Glomerular endothelial cell (primary cell): ENCODE data around the gene MAP2K6. TPM values are rescaled to one million over a fixed set of nuclear protein-coding genes. Genes with fewer than 3 reads are reported as not detected.
"Not testable (repeated sequence)": the region's sequence is repeated elsewhere in the genome, so short reads cannot be mapped to it uniquely, and the experiment has no call there.

Experiments used
- DNase-seq: peaks from one replicate; pipeline ENCODE4 v3.0.0-alpha.2; 2011; ENCODE audit warnings: low read depth, low spot score; ENCODE audit errors: extremely low read depth
- total RNA-seq: library from RNA; depleted of rRNA; stranded (reverse); fragments of >200 nt; gene quantifications from 2 replicates; pipeline ENCODE4 v1.2.3, GENCODE V29; 2015

The MAP2K6 gene
- total RNA-seq, 1 donor from 2014 or later: 8.8 TPM

GRCh38 chr17:69454051-69454450, 39.6 kb downstream of the MAP2K6 start:
- no peak for DNase-seq

- no peak for DNase-seq
Measured at GRCh38 chr17:69455040-69455439, 40.5 kb downstream of the MAP2K6 start.

GRCh38 chr17:69457603-69458002, 43.1 kb downstream of the MAP2K6 start:
- no peak for DNase-seq

GRCh38 chr17:69460963-69461922, 46.7 kb downstream of the MAP2K6 start:
- DNase-seq: no peak

GRCh38 chr17:69461951-69462369, 47.5 kb downstream of the MAP2K6 start:
- DNase-seq: no peak

- DNase-seq: no peak
Measured at GRCh38 chr17:69462882-69463281, 48.4 kb downstream of the MAP2K6 start.

- DNase-seq: no peak
Measured at GRCh38 chr17:69466451-69466850, 52.0 kb downstream of the MAP2K6 start.

- peak; percentile 82 for DNase-seq
Measured at GRCh38 chr17:69466905-69467667, 52.6 kb downstream of the MAP2K6 start.

GRCh38 chr17:69468207-69468606, 53.7 kb downstream of the MAP2K6 start:
- DNase-seq: no peak

- no peak for DNase-seq
Measured at GRCh38 chr17:69470702-69471101, 56.2 kb downstream of the MAP2K6 start.

GRCh38 chr17:69471406-69471805, 56.9 kb downstream of the MAP2K6 start:
- DNase-seq: no peak

- no peak for DNase-seq
Measured at GRCh38 chr17:69473841-69474831, 59.6 kb downstream of the MAP2K6 start.

- DNase-seq: no peak
Measured at GRCh38 chr17:69477204-69477902, 62.9 kb downstream of the MAP2K6 start.

- DNase-seq: no peak
Measured at GRCh38 chr17:69477903-69478266, 63.4 kb downstream of the MAP2K6 start.

GRCh38 chr17:69478916-69479315, 64.4 kb downstream of the MAP2K6 start:
- no peak for DNase-seq

- not testable (repeated sequence) for DNase-seq
Measured at GRCh38 chr17:69479756-69480155, 65.3 kb downstream of the MAP2K6 start.

GRCh38 chr17:69480245-69480644, 65.7 kb downstream of the MAP2K6 start:
- no peak for DNase-seq

GRCh38 chr17:69485251-69485661, 70.8 kb downstream of the MAP2K6 start:
- DNase-seq: no peak

GRCh38 chr17:69485901-69486643, 71.6 kb downstream of the MAP2K6 start:
- DNase-seq: no peak
